Omental fat pad (tissue), 4 donors: ENCODE data around the gene SH3BP5. TPM values are rescaled to one million over a fixed set of nuclear protein-coding genes. Genes with fewer than 3 reads are reported as not detected.

Source experiments
- ATAC-seq: fragments of 150-250 bp; one replicate; pipeline ENCODE4 v1.9.1; 2016; ENCODE audit warnings: mild to moderate bottlenecking, moderate library complexity; ENCODE audit not compliant: low FRiP score
- DNase-seq: peaks from one replicate; pipeline ENCODE4 v3.0.0-alpha.2; 2019; ENCODE audit warnings: low spot score
- total RNA-seq, 4 donors: library from RNA; depleted of rRNA; stranded (reverse); fragments of >200 nt; gene quantifications; one replicate each; pipeline ENCODE4 v1.1.0, GENCODE V29; 2016
- TF ChIP-seq, protein P1 (sequence below), 3 donors: fragments of 450-650 bp; IDR thresholded peaks; one replicate each; pipeline ENCODE4 v1.5.1; 2016 to 2017; ENCODE audit warnings: antibody characterized with exemption in 3 of 3, mild to moderate bottlenecking in 3 of 3, moderate library complexity in 2 of 3

Gene SH3BP5
- total RNA-seq, 4 donors from 2014 or later: 71.1 to 114 (median 88.4) TPM

- TF ChIP-seq, protein P1, sequence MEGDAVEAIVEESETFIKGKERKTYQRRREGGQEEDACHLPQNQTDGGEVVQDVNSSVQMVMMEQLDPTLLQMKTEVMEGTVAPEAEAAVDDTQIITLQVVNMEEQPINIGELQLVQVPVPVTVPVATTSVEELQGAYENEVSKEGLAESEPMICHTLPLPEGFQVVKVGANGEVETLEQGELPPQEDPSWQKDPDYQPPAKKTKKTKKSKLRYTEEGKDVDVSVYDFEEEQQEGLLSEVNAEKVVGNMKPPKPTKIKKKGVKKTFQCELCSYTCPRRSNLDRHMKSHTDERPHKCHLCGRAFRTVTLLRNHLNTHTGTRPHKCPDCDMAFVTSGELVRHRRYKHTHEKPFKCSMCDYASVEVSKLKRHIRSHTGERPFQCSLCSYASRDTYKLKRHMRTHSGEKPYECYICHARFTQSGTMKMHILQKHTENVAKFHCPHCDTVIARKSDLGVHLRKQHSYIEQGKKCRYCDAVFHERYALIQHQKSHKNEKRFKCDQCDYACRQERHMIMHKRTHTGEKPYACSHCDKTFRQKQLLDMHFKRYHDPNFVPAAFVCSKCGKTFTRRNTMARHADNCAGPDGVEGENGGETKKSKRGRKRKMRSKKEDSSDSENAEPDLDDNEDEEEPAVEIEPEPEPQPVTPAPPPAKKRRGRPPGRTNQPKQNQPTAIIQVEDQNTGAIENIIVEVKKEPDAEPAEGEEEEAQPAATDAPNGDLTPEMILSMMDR (IDR thresholded peaks at IDR 0.05): no peak
- ATAC-seq (no peak), DNase-seq (no peak)
Observed at GRCh38 chr3:15228147-15228546, 104.2 kb downstream of the SH3BP5 start.

GRCh38 chr3:15223685-15224572, 108.5 kb downstream of the SH3BP5 start:
- ATAC-seq: no peak
- DNase-seq: no peak
- TF ChIP-seq, protein P1 (IDR thresholded peaks at IDR 0.05): no peak

GRCh38 chr3:15221574-15222217, 110.7 kb downstream of the SH3BP5 start:
- ATAC-seq (no peak), DNase-seq (no peak)
- TF ChIP-seq, protein P1 (IDR thresholded peaks at IDR 0.05): no peak

GRCh38 chr3:15220661-15221060, 111.7 kb downstream of the SH3BP5 start:
- no peak for ATAC-seq
- no peak for DNase-seq
- TF ChIP-seq, protein P1 (IDR thresholded peaks at IDR 0.05): no peak

DNA sequence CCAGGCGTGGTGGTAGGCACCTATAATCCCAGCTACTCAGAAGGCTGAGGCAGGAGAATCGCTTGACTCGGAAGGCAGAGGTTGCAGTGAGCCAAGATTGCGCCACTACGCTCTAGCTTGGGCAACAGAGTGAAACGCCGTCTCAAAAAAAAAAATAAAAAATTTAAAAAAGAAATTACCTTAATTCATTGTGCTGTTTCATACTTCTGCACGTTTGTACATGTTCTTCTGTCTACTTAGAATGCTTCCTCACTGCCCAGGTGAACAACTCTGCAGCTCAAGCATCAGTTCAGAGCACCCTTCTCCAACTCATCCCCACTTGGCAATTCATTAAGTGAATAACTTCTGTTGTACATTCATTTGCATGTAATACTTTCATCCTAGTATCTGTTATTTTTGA, 112.3 kb downstream of the SH3BP5 start:
- ATAC-seq: no peak
- TF ChIP-seq, protein P1 (IDR thresholded peaks at IDR 0.05): no peak
- no peak for DNase-seq

DNA sequence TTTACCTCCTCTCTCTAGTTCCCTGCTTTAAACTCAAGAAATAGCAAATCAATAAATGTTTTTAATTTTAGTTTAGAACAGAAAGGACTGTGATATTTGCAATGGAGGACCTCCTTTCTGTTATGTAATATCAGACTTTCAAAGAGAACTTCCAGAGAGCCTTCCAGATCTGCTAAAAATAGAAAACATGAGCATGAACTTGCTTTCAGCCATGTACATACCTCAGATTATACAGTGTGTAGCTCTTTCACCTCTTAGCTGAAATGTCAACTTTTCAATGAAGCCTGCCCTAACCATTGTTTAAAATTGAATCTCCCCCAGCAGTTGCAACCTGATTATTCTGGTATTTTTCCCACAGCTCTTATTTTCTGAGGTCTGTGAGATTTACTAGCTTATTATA, 113.7 kb downstream of the SH3BP5 start:
- TF ChIP-seq, protein P1 (IDR thresholded peaks at IDR 0.05): no peak
- ATAC-seq (no peak), DNase-seq (no peak)
